SJSA1 (cell line): ENCODE results near the gene RNF224. TPM values are rescaled to one million over a fixed set of nuclear protein-coding genes. Genes with fewer than 3 reads are reported as not detected.

Source experiments
- DNase-seq, 2 experiments: peaks; one replicate each; pipeline ENCODE4 v3.0.0-alpha.2; 2015 to 2020; ENCODE audit warnings: low spot score in 2 of 2, low read depth in 1 of 2
- H3K27ac ChIP-seq: fragments of 250-450 bp; sonication (Bioruptor Pico); 2 replicates; pipeline ENCODE4 v1.5.1; 2020; ENCODE audit warnings: mild to moderate bottlenecking, moderate library complexity
- H3K27me3 ChIP-seq: fragments of 250-450 bp; sonication (Bioruptor Pico); replicated peaks from 2 replicates; pipeline ENCODE4 v1.5.1; 2020; ENCODE audit warnings: mild to moderate bottlenecking, moderate library complexity
- H3K36me3 ChIP-seq: fragments of 250-450 bp; sonication (Bioruptor Pico); 2 replicates; pipeline ENCODE4 v1.5.1; 2020; ENCODE audit warnings: mild to moderate bottlenecking
- H3K4me1 ChIP-seq: fragments of 250-450 bp; sonication (Bioruptor Pico); replicated peaks from 2 replicates; pipeline ENCODE4 v1.6.1; 2021; ENCODE audit warnings: mild to moderate bottlenecking
- H3K4me3 ChIP-seq: fragments of 250-450 bp; sonication (Bioruptor Pico); 2 replicates; pipeline ENCODE4 v1.5.1; 2020; ENCODE audit warnings: mild to moderate bottlenecking
- H3K9me3 ChIP-seq: fragments of 250-450 bp; sonication (Bioruptor Pico); replicated peaks from 2 replicates; pipeline ENCODE4 v1.5.1; 2020; ENCODE audit warnings: mild to moderate bottlenecking
- total RNA-seq: library from RNA; depleted of rRNA; stranded (reverse); fragments of >200 nt; shearing (Covaris generic); gene quantifications from 2 replicates; pipeline ENCODE4 v1.2.3, GENCODE V29; 2014

RNF224 gene
- total RNA-seq, 1 experiment from 2014 or later: not detected

GRCh38 chr9:137198902-137199283, 28.4 kb upstream of the RNF224 start:
- Histone ChIP-seq H3K9me3 (no peaks in the 10 kb centered on the region), H3K27me3 (no peaks in the 10 kb centered on the region), H3K36me3 (peaks cover under 1% of the 10 kb centered on the region; the same call in 1 of the 2 replicates), H3K4me3 (no peak overlapping the region), H3K4me1 (peaks cover 8% of the 10 kb centered on the region), H3K27ac (no peak overlapping the region)
- DNase-seq: no peak

- no peak overlapping the region for H3K27ac ChIP-seq
- H3K9me3 ChIP-seq: no peaks in the 10 kb centered on the region
- peaks cover 6% of the 10 kb centered on the region; the same call in 1 of the 2 replicates for H3K36me3 ChIP-seq
- no peaks in the 10 kb centered on the region for H3K27me3 ChIP-seq
- no peak for DNase-seq
- peaks cover 15% of the 10 kb centered on the region for H3K4me1 ChIP-seq
- H3K4me3 ChIP-seq: peak overlapping the region; percentile 77
These were observed 27.7 kb upstream of the RNF224 start for GRCh38 chr9:137199411-137200121.

- Histone ChIP-seq H3K4me3 (peak within 1 kb of the TSS; percentile 77), H3K27ac (no peak within 1 kb of the TSS), H3K36me3 (peaks cover 14% of the 10 kb centered on the region; the same call in 1 of the 2 replicates), H3K4me1 (peaks cover 19% of the 10 kb centered on the region), H3K27me3 (no peaks in the 10 kb centered on the region), H3K9me3 (no peaks in the 10 kb centered on the region)
- DNase-seq: peak; percentile 98 to 99
These were observed 26.7 kb upstream of the RNF224 start, which contains the start of gene TPRN for GRCh38 chr9:137200311-137201204. Gene TPRN, minus strand, starts transcription at chr9:137200741. Its CDS starts 30 bp downstream, at chr9:137200711.

- Histone ChIP-seq H3K4me1 (peaks cover 21% of the 10 kb centered on the region), H3K4me3 (peak overlapping the region; percentile 77), H3K27me3 (no peaks in the 10 kb centered on the region), H3K9me3 (no peaks in the 10 kb centered on the region), H3K36me3 (peaks cover 16% of the 10 kb centered on the region; the same call in 1 of the 2 replicates), H3K27ac (no peak overlapping the region)
- no peak for DNase-seq
These were observed 26.0 kb upstream of the RNF224 start for GRCh38 chr9:137201205-137201868.

GRCh38 chr9:137202966-137203365, 24.3 kb upstream of the RNF224 start:
- Histone ChIP-seq H3K4me1 (peaks cover 27% of the 10 kb centered on the region), H3K27me3 (no peaks in the 10 kb centered on the region)
- no peak for DNase-seq

GRCh38 chr9:137204731-137205125, 22.6 kb upstream of the RNF224 start:
- Histone ChIP-seq H3K9me3 (no peaks in the 10 kb centered on the region), H3K27me3 (no peaks in the 10 kb centered on the region), H3K4me3 (peak overlapping the region; percentile 88), H3K4me1 (peaks cover 20% of the 10 kb centered on the region), H3K36me3 (peaks cover 40% of the 10 kb centered on the region), H3K27ac (no peak overlapping the region)
- DNase-seq: no peak

More at GRCh38 chr9:137202966-137203365, 24.3 kb upstream of the RNF224 start:
- Histone ChIP-seq H3K27ac (no peak overlapping the region), H3K4me3 (no peak overlapping the region), H3K36me3 (peaks cover 30% of the 10 kb centered on the region), H3K9me3 (no peaks in the 10 kb centered on the region)

- no peaks in the 10 kb centered on the region for H3K9me3 ChIP-seq
- H3K27me3 ChIP-seq: no peaks in the 10 kb centered on the region
- peak within 1 kb of the TSS; percentile 46 for H3K27ac ChIP-seq
- H3K36me3 ChIP-seq: peaks cover 43% of the 10 kb centered on the region
- peak; percentile 74 to 88 for DNase-seq
- peaks cover 19% of the 10 kb centered on the region for H3K4me1 ChIP-seq
- peak within 1 kb of the TSS; percentile 88 for H3K4me3 ChIP-seq
These were observed 21.9 kb upstream of the RNF224 start, which contains the start of the genes NDOR1 and TMEM203 for GRCh38 chr9:137205126-137206069. Gene NDOR1, plus strand, starts transcription at chr9:137205700. Its CDS starts 78 bp downstream, at chr9:137205778. Gene TMEM203, minus strand, starts transcription at chr9:137205648. Its CDS starts 234 bp downstream, at chr9:137205414.

- peaks cover 43% of the 10 kb centered on the region for H3K36me3 ChIP-seq
- H3K4me1 ChIP-seq: peaks cover 19% of the 10 kb centered on the region
- H3K4me3 ChIP-seq: peak overlapping the region; percentile 88
- H3K9me3 ChIP-seq: no peaks in the 10 kb centered on the region
- no peak overlapping the region for H3K27ac ChIP-seq
- no peak for DNase-seq
- no peaks in the 10 kb centered on the region for H3K27me3 ChIP-seq
These were observed 20.7 kb upstream of the RNF224 start for GRCh38 chr9:137206602-137207001.

GRCh38 chr9:137211532-137211931, 15.8 kb upstream of the RNF224 start:
- H3K27ac ChIP-seq: no peak overlapping the region
- H3K4me1 ChIP-seq: peaks cover 4% of the 10 kb centered on the region
- H3K27me3 ChIP-seq: no peaks in the 10 kb centered on the region
- no peak overlapping the region for H3K4me3 ChIP-seq
- DNase-seq: no peak
- peaks cover 61% of the 10 kb centered on the region for H3K36me3 ChIP-seq
- no peaks in the 10 kb centered on the region for H3K9me3 ChIP-seq

GRCh38 chr9:137212520-137212919, 14.8 kb upstream of the RNF224 start:
- DNase-seq: no peak
- no peaks in the 10 kb centered on the region for H3K9me3 ChIP-seq
- no peaks in the 10 kb centered on the region for H3K4me1 ChIP-seq
- peaks cover 55% of the 10 kb centered on the region for H3K36me3 ChIP-seq
- H3K27ac ChIP-seq: no peak overlapping the region
- H3K27me3 ChIP-seq: no peaks in the 10 kb centered on the region
- H3K4me3 ChIP-seq: no peak overlapping the region

GRCh38 chr9:137213160-137214060, 13.9 kb upstream of the RNF224 start:
- H3K9me3 ChIP-seq: no peaks in the 10 kb centered on the region
- H3K4me3 ChIP-seq: no peak overlapping the region
- H3K27me3 ChIP-seq: no peaks in the 10 kb centered on the region
- peaks cover 3% of the 10 kb centered on the region for H3K4me1 ChIP-seq
- no peak for DNase-seq
- H3K36me3 ChIP-seq: peaks cover 61% of the 10 kb centered on the region
- H3K27ac ChIP-seq: no peak overlapping the region

GRCh38 chr9:137214620-137215019, 12.7 kb upstream of the RNF224 start:
- no peaks in the 10 kb centered on the region for H3K9me3 ChIP-seq
- no peaks in the 10 kb centered on the region for H3K27me3 ChIP-seq
- no peak overlapping the region for H3K27ac ChIP-seq
- H3K4me1 ChIP-seq: peaks cover 10% of the 10 kb centered on the region
- no peak for DNase-seq
- H3K36me3 ChIP-seq: peaks cover 58% of the 10 kb centered on the region
- no peak overlapping the region for H3K4me3 ChIP-seq
